ENCODE measurements around the gene PGBD4.
"Not testable (repeated sequence)": the region's sequence is repeated elsewhere in the genome, so short reads cannot be mapped to it uniquely, and the experiment has no call there.

The PGBD4 gene

GRCh38 chr15:34109797-34110663, 8.1 kb downstream of the PGBD4 start:
- no peak for DNase-seq (ENCODE audit: low read depth, low spot score)
- H3K27ac ChIP-seq = no peak overlapping the region

- H3K27ac ChIP-seq = no peak overlapping the region
Observed at GRCh38 chr15:34111488-34111887, 9.6 kb downstream of the PGBD4 start.

GRCh38 chr15:34114215-34114614, 12.3 kb downstream of the PGBD4 start:
- H3K27ac ChIP-seq = no peak overlapping the region
- DNase-seq (ENCODE audit: low read depth, low spot score) = no peak

More at GRCh38 chr15:34111488-34111887, 9.6 kb downstream of the PGBD4 start:
- no peak for DNase-seq (ENCODE audit: low read depth, low spot score)

GRCh38 chr15:34114739-34115138, 12.9 kb downstream of the PGBD4 start:
- no peak for DNase-seq (ENCODE audit: low read depth, low spot score)
- H3K27ac ChIP-seq = no peak overlapping the region

- H3K27ac ChIP-seq = no peak overlapping the region
- DNase-seq (ENCODE audit: low read depth, low spot score) = no peak
Observed at GRCh38 chr15:34116620-34117019, 14.7 kb downstream of the PGBD4 start.

GRCh38 chr15:34119291-34119690, 17.4 kb downstream of the PGBD4 start:
- no peak overlapping the region for H3K27ac ChIP-seq
- no peak for DNase-seq (ENCODE audit: low read depth, low spot score)

GRCh38 chr15:34120420-34120819, 18.5 kb downstream of the PGBD4 start:
- not testable (repeated sequence) for DNase-seq (ENCODE audit: low read depth, low spot score); H3K27ac ChIP-seq

- H3K27ac ChIP-seq; DNase-seq (ENCODE audit: low read depth, low spot score): not testable (repeated sequence)
Observed at GRCh38 chr15:34121786-34122185, 19.9 kb downstream of the PGBD4 start.

GRCh38 chr15:34122771-34123183, 20.9 kb downstream of the PGBD4 start:
- H3K27ac ChIP-seq = peak overlapping the region; percentile 59
- DNase-seq (ENCODE audit: low read depth, low spot score) = peak; percentile 91

- DNase-seq (ENCODE audit: low read depth, low spot score) = no peak
- no peak overlapping the region for H3K27ac ChIP-seq
Observed at GRCh38 chr15:34124651-34125050, 22.8 kb downstream of the PGBD4 start.

- H3K27ac ChIP-seq = no peak overlapping the region
Observed at GRCh38 chr15:34125945-34126344, 24.1 kb downstream of the PGBD4 start.

GRCh38 chr15:34126522-34126921, 24.6 kb downstream of the PGBD4 start:
- H3K27ac ChIP-seq = no peak overlapping the region
- no peak for DNase-seq (ENCODE audit: low read depth, low spot score)

More at GRCh38 chr15:34125945-34126344, 24.1 kb downstream of the PGBD4 start:
- no peak for DNase-seq (ENCODE audit: low read depth, low spot score)

- H3K27ac ChIP-seq = no peak overlapping the region
- DNase-seq (ENCODE audit: low read depth, low spot score) = no peak
Observed at GRCh38 chr15:34128898-34129297, 27.0 kb downstream of the PGBD4 start.

- no peak overlapping the region for H3K27ac ChIP-seq
- no peak for DNase-seq (ENCODE audit: low read depth, low spot score)
Observed at GRCh38 chr15:34132881-34133280, 31.0 kb downstream of the PGBD4 start.

- DNase-seq (ENCODE audit: low read depth, low spot score) = no peak
- H3K27ac ChIP-seq = no peak overlapping the region
Observed at GRCh38 chr15:34133511-34133910, 31.6 kb downstream of the PGBD4 start.

GRCh38 chr15:34147371-34148140, 45.7 kb downstream of the PGBD4 start:
- H3K27ac ChIP-seq = peak overlapping the region; percentile 35
- peak; percentile 63 for DNase-seq (ENCODE audit: low read depth, low spot score)

GRCh38 chr15:34154725-34155204, 52.9 kb downstream of the PGBD4 start:
- peak; percentile 43 for DNase-seq (ENCODE audit: low read depth, low spot score)
- peak overlapping the region; percentile 92 for H3K27ac ChIP-seq

- no peak for DNase-seq (ENCODE audit: low read depth, low spot score)
- H3K27ac ChIP-seq = peak overlapping the region; percentile 92
Observed at GRCh38 chr15:34155859-34156258, 54.0 kb downstream of the PGBD4 start.

Measured in epithelial cell of prostate (primary cell).